ENCODE data around the gene IMPG2. TPM values are rescaled to one million over a fixed set of nuclear protein-coding genes. Genes with fewer than 3 reads are reported as not detected.

Gene IMPG2
- total RNA-seq, 1 donor = 0.84 TPM

- Histone ChIP-seq H3K27me3 (ENCODE audit: insufficient read depth, low read length) (no peaks in the 10 kb centered on the region), H3K4me1 (ENCODE audit: insufficient read depth, low read length) (no peaks in the 10 kb centered on the region), H3K9me3 (ENCODE audit: low read depth, low read length) (no peaks in the 10 kb centered on the region)
These were observed 126.0 kb downstream of the IMPG2 start for GRCh38 chr3:101194392-101194791.

GRCh38 chr3:101193957-101194356 is 126.4 kb downstream of the IMPG2 start:
- Histone ChIP-seq H3K4me1 (ENCODE audit: insufficient read depth, low read length) (no peaks in the 10 kb centered on the region), H3K27me3 (ENCODE audit: insufficient read depth, low read length) (no peaks in the 10 kb centered on the region), H3K9me3 (ENCODE audit: low read depth, low read length) (no peaks in the 10 kb centered on the region), H3K4me3 (ENCODE audit: low read length) (no peak overlapping the region)

More at GRCh38 chr3:101194392-101194791, 126.0 kb downstream of the IMPG2 start:
- no peak overlapping the region for H3K4me3 ChIP-seq (ENCODE audit: low read length)

- Histone ChIP-seq H3K4me1 (ENCODE audit: insufficient read depth, low read length) (no peaks in the 10 kb centered on the region), H3K27me3 (ENCODE audit: insufficient read depth, low read length) (no peaks in the 10 kb centered on the region), H3K4me3 (ENCODE audit: low read length) (no peak overlapping the region), H3K9me3 (ENCODE audit: low read depth, low read length) (no peaks in the 10 kb centered on the region)
These were observed 130.6 kb downstream of the IMPG2 start for GRCh38 chr3:101189796-101190195.

GRCh38 chr3:101189176-101189575 is 131.2 kb downstream of the IMPG2 start:
- H3K9me3 ChIP-seq (ENCODE audit: low read depth, low read length) = no peaks in the 10 kb centered on the region
- H3K27me3 ChIP-seq (ENCODE audit: insufficient read depth, low read length) = no peaks in the 10 kb centered on the region
- H3K4me3 ChIP-seq (ENCODE audit: low read length) = no peak overlapping the region
- no peaks in the 10 kb centered on the region for H3K4me1 ChIP-seq (ENCODE audit: insufficient read depth, low read length)

- H3K9me3 ChIP-seq (ENCODE audit: low read depth, low read length) = no peaks in the 10 kb centered on the region
- no peak overlapping the region for H3K4me3 ChIP-seq (ENCODE audit: low read length)
- H3K27me3 ChIP-seq (ENCODE audit: insufficient read depth, low read length) = no peaks in the 10 kb centered on the region
- no peaks in the 10 kb centered on the region for H3K4me1 ChIP-seq (ENCODE audit: insufficient read depth, low read length)
These were observed 135.0 kb downstream of the IMPG2 start for GRCh38 chr3:101185341-101185740.

GRCh38 chr3:101184111-101184510 is 136.3 kb downstream of the IMPG2 start:
- no peaks in the 10 kb centered on the region for H3K9me3 ChIP-seq (ENCODE audit: low read depth, low read length)
- no peak overlapping the region for H3K4me3 ChIP-seq (ENCODE audit: low read length)
- H3K4me1 ChIP-seq (ENCODE audit: insufficient read depth, low read length) = no peaks in the 10 kb centered on the region
- no peaks in the 10 kb centered on the region for H3K27me3 ChIP-seq (ENCODE audit: insufficient read depth, low read length)

GRCh38 chr3:101183151-101183550 is 137.2 kb downstream of the IMPG2 start:
- Histone ChIP-seq H3K4me1 (ENCODE audit: insufficient read depth, low read length) (no peaks in the 10 kb centered on the region), H3K4me3 (ENCODE audit: low read length) (no peak overlapping the region), H3K27me3 (ENCODE audit: insufficient read depth, low read length) (no peaks in the 10 kb centered on the region), H3K9me3 (ENCODE audit: low read depth, low read length) (no peaks in the 10 kb centered on the region)

- no peaks in the 10 kb centered on the region for H3K9me3 ChIP-seq (ENCODE audit: low read depth, low read length)
- H3K4me1 ChIP-seq (ENCODE audit: insufficient read depth, low read length) = no peaks in the 10 kb centered on the region
- H3K4me3 ChIP-seq (ENCODE audit: low read length) = no peak overlapping the region
- no peaks in the 10 kb centered on the region for H3K27me3 ChIP-seq (ENCODE audit: insufficient read depth, low read length)
These were observed 137.6 kb downstream of the IMPG2 start for GRCh38 chr3:101182734-101183133.

GRCh38 chr3:101181801-101182200 is 138.6 kb downstream of the IMPG2 start:
- Histone ChIP-seq H3K4me3 (ENCODE audit: low read length) (no peak overlapping the region), H3K9me3 (ENCODE audit: low read depth, low read length) (no peaks in the 10 kb centered on the region), H3K4me1 (ENCODE audit: insufficient read depth, low read length) (no peaks in the 10 kb centered on the region), H3K27me3 (ENCODE audit: insufficient read depth, low read length) (no peaks in the 10 kb centered on the region)

- no peak overlapping the region for H3K4me3 ChIP-seq (ENCODE audit: low read length)
- H3K27me3 ChIP-seq (ENCODE audit: insufficient read depth, low read length) = no peaks in the 10 kb centered on the region
- no peaks in the 10 kb centered on the region for H3K9me3 ChIP-seq (ENCODE audit: low read depth, low read length)
These were observed 140.7 kb downstream of the IMPG2 start for GRCh38 chr3:101179637-101180036.

GRCh38 chr3:101177577-101177976 is 142.8 kb downstream of the IMPG2 start:
- Histone ChIP-seq H3K27me3 (ENCODE audit: insufficient read depth, low read length) (no peaks in the 10 kb centered on the region), H3K4me1 (ENCODE audit: insufficient read depth, low read length) (no peaks in the 10 kb centered on the region), H3K4me3 (ENCODE audit: low read length) (no peak overlapping the region), H3K9me3 (ENCODE audit: low read depth, low read length) (no peaks in the 10 kb centered on the region)

More at GRCh38 chr3:101179637-101180036, 140.7 kb downstream of the IMPG2 start:
- H3K4me1 ChIP-seq (ENCODE audit: insufficient read depth, low read length) = no peaks in the 10 kb centered on the region

Other genes starting within 250 kb of the IMPG2 start
- gene SENP7, start 192.6 kb upstream of the IMPG2 start, total RNA-seq = 37.2 TPM
- gene TRMT10C, start 241.3 kb upstream of the IMPG2 start, total RNA-seq = 45.4 TPM

All from mononuclear cell (primary cell).